Mesothelial cell of epicardium (in vitro differentiated cells): ENCODE data around the gene IDH3G. TPM values are rescaled to one million over a fixed set of nuclear protein-coding genes. Genes with fewer than 3 reads are reported as not detected.
A peak's percentile ranks its signal among the peaks of the same experiment; 100 is the strongest.
"Not testable (repeated sequence)": the region's sequence is repeated elsewhere in the genome, so short reads cannot be mapped to it uniquely, and the experiment has no call there.

ENCODE experiments used
- DNase-seq, 2 experiments: peaks; one replicate each; pipeline ENCODE4 v3.0.0; 2021; ENCODE audit warnings: low spot score in 2 of 2; ENCODE audit not compliant: unreplicated experiment in 2 of 2
- H3K27ac Mint-ChIP-seq: 2 replicates; pipeline ENCODE4 v1.8.0; 2021; ENCODE audit warnings: mixed read lengths
- H3K27me3 Mint-ChIP-seq: 2 replicates; pipeline ENCODE4 v1.8.0; 2021; ENCODE audit warnings: low read depth, mixed read lengths
- H3K36me3 Mint-ChIP-seq: 2 replicates; pipeline ENCODE4 v1.8.0; 2021; ENCODE audit warnings: mixed read lengths
- H3K4me1 Mint-ChIP-seq: 2 replicates; pipeline ENCODE4 v1.8.0; 2021; ENCODE audit warnings: mixed read lengths
- H3K4me3 Mint-ChIP-seq: 2 replicates; pipeline ENCODE4 v1.8.0; 2021; ENCODE audit warnings: mild to moderate bottlenecking, moderate library complexity, mixed read lengths
- H3K9me3 Mint-ChIP-seq: 2 replicates; pipeline ENCODE4 v1.8.0; 2021; ENCODE audit warnings: mixed read lengths
- CTCF ChIP-seq: fragments of 200-600 bp; sonication (generic); IDR thresholded peaks from one replicate; pipeline ENCODE4 v1.5.0; 2021; ENCODE audit warnings: antibody characterized with exemption; ENCODE audit not compliant: unreplicated experiment
- total RNA-seq: library from RNA; stranded (reverse); gene quantifications from 3 replicates; pipeline ENCODE4 v1.2.1, GENCODE V29; 2021

IDH3G gene
- total RNA-seq, 1 donor from 2014 or later = 53.5 TPM

GRCh38 chrX:153761863-153762262 lies 32.3 kb downstream of the IDH3G start:
- no peaks in the 10 kb centered on the region for H3K27me3 Mint-ChIP-seq
- TF ChIP-seq CTCF = no peak
- H3K4me1 Mint-ChIP-seq = peaks cover 10% of the 10 kb centered on the region
- H3K9me3 Mint-ChIP-seq = no peaks in the 10 kb centered on the region
- no peak overlapping the region for H3K4me3 Mint-ChIP-seq
- H3K36me3 Mint-ChIP-seq = no peaks in the 10 kb centered on the region
- no peak overlapping the region for H3K27ac Mint-ChIP-seq
- no peak for DNase-seq

DNA sequence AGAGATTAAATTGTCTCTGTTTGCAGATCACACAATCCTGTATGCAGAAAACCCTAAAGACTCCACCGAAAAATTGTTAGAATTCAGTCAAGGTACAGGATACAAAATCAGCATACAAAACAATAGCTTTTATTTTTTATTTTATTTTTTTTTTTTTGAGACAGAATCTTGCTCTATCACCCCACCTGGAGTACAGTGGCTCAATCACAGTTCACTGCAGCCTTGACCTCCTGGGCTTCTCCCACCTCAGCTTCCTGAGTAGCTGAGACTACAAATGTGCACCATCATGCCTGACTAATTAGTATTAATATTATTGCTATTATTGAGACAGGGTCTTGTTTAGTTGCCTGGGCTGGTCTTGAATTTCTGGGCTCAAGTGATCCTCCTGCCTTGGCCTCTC lies 39.0 kb downstream of the IDH3G start:
- TF ChIP-seq CTCF = no peak
- Mint-ChIP-seq H3K9me3 (peaks cover 19% of the 10 kb centered on the region), H3K4me1 (no peaks in the 10 kb centered on the region), H3K27me3 (no peaks in the 10 kb centered on the region), H3K36me3 (peaks cover 6% of the 10 kb centered on the region), H3K4me3 (no peak overlapping the region), H3K27ac (no peak overlapping the region)
- DNase-seq = no peak

DNA sequence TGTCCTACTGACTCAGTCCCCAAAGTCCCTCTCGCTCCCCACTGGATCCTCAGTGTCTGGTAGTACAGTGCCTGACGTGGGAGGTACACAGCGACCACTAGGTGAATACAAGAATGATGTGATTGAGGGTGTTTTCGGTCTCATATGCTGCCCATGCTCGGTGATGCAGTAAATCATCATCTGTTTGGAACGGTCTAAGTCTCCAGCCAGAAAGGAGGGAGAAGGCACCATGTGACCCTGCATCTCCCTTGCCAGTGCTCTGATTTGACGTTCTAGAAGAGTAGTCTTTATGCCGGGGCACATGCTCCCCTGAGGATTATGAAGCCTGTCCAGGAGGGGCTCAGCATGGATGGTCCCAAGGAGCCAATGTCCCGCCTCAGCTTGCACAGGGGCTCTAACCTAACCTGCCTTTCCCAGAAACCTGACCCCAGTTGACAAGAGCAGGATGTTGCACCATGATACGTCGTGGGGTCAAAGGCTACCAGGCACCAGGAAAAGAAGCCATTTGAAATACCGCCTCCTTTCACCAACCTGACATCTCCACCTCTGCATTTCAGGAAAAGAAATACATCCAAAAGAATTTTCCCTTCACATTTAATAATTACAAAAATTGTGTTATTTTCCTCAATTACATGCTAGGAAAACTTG lies 43.9 kb downstream of the IDH3G start:
- Mint-ChIP-seq H3K4me3 (no peak overlapping the region), H3K36me3 (peaks cover 11% of the 10 kb centered on the region), H3K27ac (no peak overlapping the region), H3K4me1 (no peaks in the 10 kb centered on the region), H3K27me3 (no peaks in the 10 kb centered on the region), H3K9me3 (peaks cover 27% of the 10 kb centered on the region)
- DNase-seq = no peak
- TF ChIP-seq CTCF = no peak

- Mint-ChIP-seq H3K36me3 (peaks cover 11% of the 10 kb centered on the region), H3K9me3 (peaks cover 27% of the 10 kb centered on the region)
- H3K4me1 Mint-ChIP-seq, H3K27me3 Mint-ChIP-seq, H3K27ac Mint-ChIP-seq, DNase-seq, H3K4me3 Mint-ChIP-seq: not testable (repeated sequence)
Measured at GRCh38 chrX:153749017-153749416, 45.2 kb downstream of the IDH3G start.

DNA sequence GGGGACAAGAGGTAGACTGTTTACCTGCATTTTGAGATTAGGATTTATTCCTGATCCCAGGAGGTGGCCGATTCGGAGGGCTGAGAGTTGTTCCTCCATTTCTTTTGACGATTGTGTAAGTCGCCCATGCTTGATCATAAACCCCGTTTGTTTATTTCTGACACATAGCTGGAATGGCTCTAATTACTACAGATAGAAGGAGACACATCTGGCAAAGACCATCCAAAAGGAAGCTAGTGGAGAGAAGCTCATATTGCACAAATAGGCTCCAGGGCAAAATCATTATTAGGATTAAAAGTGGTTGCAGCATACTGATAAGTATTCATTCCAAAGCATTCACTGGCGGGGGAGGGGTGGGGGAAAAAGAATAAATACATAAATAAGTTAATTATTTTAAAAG lies 47.2 kb downstream of the IDH3G start:
- H3K27me3 Mint-ChIP-seq, H3K27ac Mint-ChIP-seq, DNase-seq, H3K36me3 Mint-ChIP-seq, H3K4me3 Mint-ChIP-seq: not testable (repeated sequence)
- peaks cover 12% of the 10 kb centered on the region for H3K4me1 Mint-ChIP-seq
- H3K9me3 Mint-ChIP-seq = peaks cover 19% of the 10 kb centered on the region

DNA sequence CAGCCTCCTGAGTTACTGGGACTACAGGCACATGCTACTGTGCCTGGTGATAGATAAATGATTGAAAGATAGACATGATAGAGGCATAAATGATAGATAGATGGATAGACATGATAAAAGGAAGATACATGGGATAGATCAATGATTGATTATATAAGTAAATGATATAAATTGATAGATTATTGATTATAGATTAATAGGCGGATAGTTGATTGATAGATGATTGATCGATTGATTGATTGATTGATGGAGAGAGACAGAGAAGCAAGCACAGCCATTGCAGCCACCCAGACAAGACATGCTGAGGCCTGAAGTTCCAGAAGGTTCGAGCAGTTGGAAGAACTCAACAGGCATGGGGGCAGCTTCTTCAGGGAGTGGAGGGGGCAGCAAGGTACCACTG lies 47.8 kb downstream of the IDH3G start:
- TF ChIP-seq CTCF = no peak
- DNase-seq = no peak
- Mint-ChIP-seq H3K27me3 (no peaks in the 10 kb centered on the region), H3K4me1 (peaks cover 12% of the 10 kb centered on the region), H3K9me3 (peaks cover 19% of the 10 kb centered on the region), H3K36me3 (peaks cover 9% of the 10 kb centered on the region), H3K27ac (no peak overlapping the region), H3K4me3 (no peak overlapping the region)

- DNase-seq, H3K36me3 Mint-ChIP-seq, H3K27ac Mint-ChIP-seq, H3K27me3 Mint-ChIP-seq: not testable (repeated sequence)
- H3K4me1 Mint-ChIP-seq = peaks cover 12% of the 10 kb centered on the region
- H3K4me3 Mint-ChIP-seq = peak overlapping the region; percentile 66
- H3K9me3 Mint-ChIP-seq = peaks cover 16% of the 10 kb centered on the region
Measured at GRCh38 chrX:153745067-153745433, 49.1 kb downstream of the IDH3G start.
